A549 (cell line): ENCODE results near the gene SLC23A2.

ENCODE experiments used
- CTCF ChIP-seq: fragments of >200 bp; sonication (Bioruptor Twin); formaldehyde crosslinking; IDR thresholded peaks from 3 replicates; pipeline ENCODE4 v1.5.1; 2016
- NR3C1 ChIP-seq: fragments of >200 bp; sonication (Bioruptor Twin); formaldehyde crosslinking; IDR thresholded peaks from 3 replicates; pipeline ENCODE4 v1.6.1; 2017
- PHF8 ChIP-seq: fragments of 200-600 bp; sonication (generic); IDR thresholded peaks from 2 replicates; pipeline ENCODE4 v1.6.1; 2016; ENCODE audit warnings: low read depth, mild to moderate bottlenecking, antibody characterized with exemption, moderate library complexity, borderline replicate concordance

GRCh38 chr20:4913147-4913546, 88.2 kb downstream of the SLC23A2 start:
- TF ChIP-seq CTCF = no peak
- no peak for TF ChIP-seq NR3C1
- no peak for TF ChIP-seq PHF8
